OCI-LY1 (cell line): ENCODE data around the gene LRMDA.

Source experiments
- EZH2 ChIP-seq: fragments of 200-600 bp; sonication (generic), shearing (Covaris generic); IDR thresholded peaks from 2 replicates; pipeline ENCODE4 v1.8.0; 2017; ENCODE audit warnings: borderline replicate concordance, mixed run types, mild to moderate bottlenecking, antibody characterized with exemption, low read length, moderate library complexity, mixed read lengths
- TF ChIP-seq, protein P1 (sequence below): fragments of 200-600 bp; sonication (generic), shearing (Covaris generic); IDR thresholded peaks from 2 replicates; pipeline ENCODE4 v1.5.1; 2017; ENCODE audit warnings: mild to moderate bottlenecking, antibody characterized with exemption, low read length, moderate library complexity, mixed read lengths

DNA sequence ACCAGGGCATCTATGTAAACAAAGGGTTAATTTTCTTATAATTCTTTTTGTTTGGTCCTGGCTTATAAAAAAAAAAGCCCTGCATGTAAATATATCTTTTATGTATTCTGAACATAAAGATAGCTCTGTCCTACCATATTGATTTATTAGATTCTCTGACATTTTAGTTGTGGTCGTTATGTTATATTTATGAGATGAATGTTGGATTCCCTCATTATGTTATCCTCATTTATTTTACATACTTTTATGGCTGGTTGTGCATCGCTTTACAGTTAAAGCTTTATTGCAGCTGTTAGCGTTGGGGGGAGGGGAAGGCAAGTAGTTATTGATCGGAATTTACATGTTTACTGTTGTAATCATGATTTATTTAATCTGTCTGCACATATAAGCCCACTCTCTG is 431.5 kb downstream of the LRMDA start:
- TF ChIP-seq, protein P1, sequence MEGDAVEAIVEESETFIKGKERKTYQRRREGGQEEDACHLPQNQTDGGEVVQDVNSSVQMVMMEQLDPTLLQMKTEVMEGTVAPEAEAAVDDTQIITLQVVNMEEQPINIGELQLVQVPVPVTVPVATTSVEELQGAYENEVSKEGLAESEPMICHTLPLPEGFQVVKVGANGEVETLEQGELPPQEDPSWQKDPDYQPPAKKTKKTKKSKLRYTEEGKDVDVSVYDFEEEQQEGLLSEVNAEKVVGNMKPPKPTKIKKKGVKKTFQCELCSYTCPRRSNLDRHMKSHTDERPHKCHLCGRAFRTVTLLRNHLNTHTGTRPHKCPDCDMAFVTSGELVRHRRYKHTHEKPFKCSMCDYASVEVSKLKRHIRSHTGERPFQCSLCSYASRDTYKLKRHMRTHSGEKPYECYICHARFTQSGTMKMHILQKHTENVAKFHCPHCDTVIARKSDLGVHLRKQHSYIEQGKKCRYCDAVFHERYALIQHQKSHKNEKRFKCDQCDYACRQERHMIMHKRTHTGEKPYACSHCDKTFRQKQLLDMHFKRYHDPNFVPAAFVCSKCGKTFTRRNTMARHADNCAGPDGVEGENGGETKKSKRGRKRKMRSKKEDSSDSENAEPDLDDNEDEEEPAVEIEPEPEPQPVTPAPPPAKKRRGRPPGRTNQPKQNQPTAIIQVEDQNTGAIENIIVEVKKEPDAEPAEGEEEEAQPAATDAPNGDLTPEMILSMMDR = no peak
- no peak for TF ChIP-seq EZH2
